Activated CD8-positive, alpha-beta T cell treated with anti-CD3 and anti-CD28 coated beads for 36 hours (primary cell): Measurements from ENCODE around the gene CYBC1. TPM values are rescaled to one million over a fixed set of nuclear protein-coding genes. Genes with fewer than 3 reads are reported as not detected.
A peak's percentile ranks its signal among the peaks of the same experiment; 100 is the strongest.

ENCODE experiments used
- ATAC-seq: fragments of 200-7000 bp; cut with Tn5 transposase; one replicate; pipeline ENCODE4 v1.10.0; 2021; ENCODE audit warnings: mild to moderate bottlenecking, moderate library complexity
- CTCF ChIA-PET: fragments of 350-600 bp; sonication (Branson Sonifier 250); formaldehyde crosslinking; loops from one replicate; lab custom pipeline; 2021; ENCODE audit warnings: antibody characterized with exemption; lab: Charles Lee
- POLR2A ChIA-PET: fragments of 350-600 bp; sonication (Branson Sonifier 250); formaldehyde crosslinking; loops from one replicate; lab custom pipeline; 2021; ENCODE audit warnings: antibody characterized with exemption; lab: Charles Lee
- DNase-seq: peaks from one replicate; pipeline ENCODE4 v3.0.0-alpha.2; 2020
- H3K27ac Mint-ChIP-seq: one replicate; pipeline ENCODE4 v1.8.0; 2021; ENCODE audit warnings: mild to moderate bottlenecking, mixed read lengths
- H3K27me3 Mint-ChIP-seq: one replicate; pipeline ENCODE4 v1.8.0; 2021; ENCODE audit warnings: mixed read lengths
- H3K36me3 Mint-ChIP-seq: one replicate; pipeline ENCODE4 v1.8.0; 2021; ENCODE audit warnings: low read depth, mixed read lengths
- H3K4me1 Mint-ChIP-seq: one replicate; pipeline ENCODE4 v1.8.0; 2021; ENCODE audit warnings: low read depth, mixed read lengths
- H3K4me3 Mint-ChIP-seq: one replicate; pipeline ENCODE4 v1.8.0; 2021; ENCODE audit warnings: mild to moderate bottlenecking, moderate library complexity, mixed read lengths
- H3K9me3 Mint-ChIP-seq: one replicate; pipeline ENCODE4 v1.8.0; 2021; ENCODE audit warnings: mixed read lengths
- intact Hi-C: fragments of 100-400 bp; cut with micrococcal nuclease; formaldehyde crosslinking; loops from one replicate; pipeline ENCODE4 v1.10.0; 2022
- total RNA-seq, 2 experiments: library from RNA; stranded (reverse); gene quantifications; one replicate each; pipeline ENCODE4 v1.2.3, GENCODE V29; 2021
- TF ChIP-seq, protein P1 (sequence below): fragments of 200-600 bp; IDR thresholded peaks from one replicate; pipeline ENCODE4 v1.8.0; 2022; ENCODE audit warnings: antibody characterized with exemption, mild to moderate bottlenecking

Gene CYBC1
- total RNA-seq, 2 experiments from 2014 or later: 189 to 192 TPM

DNA sequence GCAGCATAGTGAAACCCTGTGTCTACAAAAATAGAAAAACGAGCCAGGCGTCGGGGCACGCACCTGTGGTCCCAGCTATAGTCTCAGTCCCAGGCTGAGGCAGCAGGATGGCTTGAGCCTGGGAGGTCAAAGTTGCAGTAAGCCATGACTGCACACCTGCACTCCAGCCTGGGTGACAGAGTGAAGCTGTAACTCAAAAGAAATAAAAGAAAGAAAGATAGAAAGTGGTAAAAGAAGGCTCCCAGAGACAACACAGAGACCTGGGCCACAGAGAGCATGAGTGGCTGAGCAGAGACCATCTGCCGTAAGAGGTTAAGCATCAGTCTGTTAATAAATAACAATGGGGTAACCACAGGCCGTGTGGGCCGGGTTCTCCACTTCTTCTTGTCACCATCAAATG, 47.7 kb downstream of the CYBC1 start:
- ATAC-seq: no peak
- TF ChIP-seq, protein P1, sequence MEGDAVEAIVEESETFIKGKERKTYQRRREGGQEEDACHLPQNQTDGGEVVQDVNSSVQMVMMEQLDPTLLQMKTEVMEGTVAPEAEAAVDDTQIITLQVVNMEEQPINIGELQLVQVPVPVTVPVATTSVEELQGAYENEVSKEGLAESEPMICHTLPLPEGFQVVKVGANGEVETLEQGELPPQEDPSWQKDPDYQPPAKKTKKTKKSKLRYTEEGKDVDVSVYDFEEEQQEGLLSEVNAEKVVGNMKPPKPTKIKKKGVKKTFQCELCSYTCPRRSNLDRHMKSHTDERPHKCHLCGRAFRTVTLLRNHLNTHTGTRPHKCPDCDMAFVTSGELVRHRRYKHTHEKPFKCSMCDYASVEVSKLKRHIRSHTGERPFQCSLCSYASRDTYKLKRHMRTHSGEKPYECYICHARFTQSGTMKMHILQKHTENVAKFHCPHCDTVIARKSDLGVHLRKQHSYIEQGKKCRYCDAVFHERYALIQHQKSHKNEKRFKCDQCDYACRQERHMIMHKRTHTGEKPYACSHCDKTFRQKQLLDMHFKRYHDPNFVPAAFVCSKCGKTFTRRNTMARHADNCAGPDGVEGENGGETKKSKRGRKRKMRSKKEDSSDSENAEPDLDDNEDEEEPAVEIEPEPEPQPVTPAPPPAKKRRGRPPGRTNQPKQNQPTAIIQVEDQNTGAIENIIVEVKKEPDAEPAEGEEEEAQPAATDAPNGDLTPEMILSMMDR: no peak
- Mint-ChIP-seq H3K4me3 (no peak overlapping the region), H3K36me3 (peaks cover 18% of the 10 kb centered on the region), H3K27ac (no peak overlapping the region), H3K27me3 (no peaks in the 10 kb centered on the region), H3K9me3 (no peaks in the 10 kb centered on the region), H3K4me1 (peaks cover 18% of the 10 kb centered on the region)
- CTCF ChIA-PET: interaction anchor here (1.1 kb wide), 1 partner anchor 82 kb away, joined by 3 read pairs; no protein-coding TSS in a partner anchor
- DNase-seq: no peak
- POLR2A ChIA-PET: interaction anchor here (0.6 kb wide), 1 partner anchor 190 kb away, joined by 3 read pairs; no protein-coding TSS in a partner anchor
- intact Hi-C loops: no loop called here

DNA sequence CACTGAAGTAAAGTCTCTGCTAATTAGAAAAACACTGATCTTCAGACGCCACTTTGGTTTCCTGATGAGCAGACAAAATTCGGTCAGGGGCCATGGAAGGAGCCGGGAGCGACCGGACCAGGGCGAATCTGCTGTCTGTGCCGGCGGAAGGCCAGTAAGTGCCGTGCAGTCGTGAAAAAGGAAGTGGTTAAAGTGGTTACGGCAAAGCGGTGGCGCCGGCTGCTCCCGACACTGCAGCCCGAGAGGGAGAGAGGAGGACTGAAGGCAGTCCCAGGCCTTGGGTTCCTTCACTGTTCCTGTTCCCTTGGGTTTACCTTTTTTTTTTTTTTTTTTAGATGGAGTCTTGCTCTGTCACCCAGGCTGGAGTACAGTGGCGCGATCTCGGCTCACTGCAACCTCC, 49.7 kb downstream of the CYBC1 start:
- intact Hi-C loops: no loop called here
- ATAC-seq (peak; percentile 88), DNase-seq (peak; percentile 73)
- H3K4me1 Mint-ChIP-seq: peaks cover 11% of the 10 kb centered on the region
- H3K4me3 Mint-ChIP-seq: peak overlapping the region; percentile 60
- POLR2A ChIA-PET: interaction anchor here (1.6 kb wide), 1 partner anchor 14 kb away, joined by 4 read pairs; no protein-coding TSS in a partner anchor
- H3K27ac Mint-ChIP-seq: peak overlapping the region; percentile 64
- CTCF ChIA-PET: interaction anchor here (0.9 to 1.2 kb wide), 2 partner anchors 45 to 50 kb away, joined by 3 read pairs; no protein-coding TSS in a partner anchor
- H3K36me3 Mint-ChIP-seq: peaks cover 14% of the 10 kb centered on the region
- TF ChIP-seq, protein P1: no peak
- no peaks in the 10 kb centered on the region for H3K9me3 Mint-ChIP-seq
- H3K27me3 Mint-ChIP-seq: no peaks in the 10 kb centered on the region

DNA sequence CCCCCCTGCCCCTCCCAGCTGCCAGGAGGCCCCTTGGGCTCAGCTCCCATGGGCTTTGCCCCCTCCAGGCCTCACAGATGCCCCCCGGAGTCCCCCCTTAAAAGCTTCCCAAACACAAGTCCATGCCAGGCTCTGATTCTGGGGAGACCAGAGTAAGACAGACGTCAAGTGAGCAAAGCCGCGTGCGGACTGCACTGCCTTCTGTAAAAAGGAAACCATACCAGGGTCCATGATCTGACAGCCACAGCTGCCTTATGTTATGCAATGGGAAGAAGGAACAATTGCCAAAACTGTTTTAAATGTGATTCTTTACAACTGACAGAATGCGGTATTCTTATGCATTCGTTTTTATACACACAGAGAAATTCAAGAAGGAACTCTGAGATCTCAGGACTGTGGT, 50.3 kb downstream of the CYBC1 start:
- H3K9me3 Mint-ChIP-seq: no peaks in the 10 kb centered on the region
- H3K4me3 Mint-ChIP-seq: no peak overlapping the region
- H3K27ac Mint-ChIP-seq: no peak overlapping the region
- intact Hi-C loops: no loop called here
- CTCF ChIA-PET: interaction anchor here (0.8 to 1.6 kb wide), 4 partner anchors 17 to 48 kb away, joined by 3 to 8 read pairs (median 4); no protein-coding TSS in a partner anchor
- ATAC-seq: no peak
- POLR2A ChIA-PET: interaction anchor here (0.7 to 1.6 kb wide), 2 partner anchors 14 to 32 kb away, joined by 3 to 4 read pairs; no protein-coding TSS in a partner anchor
- H3K4me1 Mint-ChIP-seq: peaks cover 11% of the 10 kb centered on the region
- DNase-seq: no peak
- H3K27me3 Mint-ChIP-seq: no peaks in the 10 kb centered on the region
- TF ChIP-seq, protein P1: no peak
- H3K36me3 Mint-ChIP-seq: peaks cover 14% of the 10 kb centered on the region

DNA sequence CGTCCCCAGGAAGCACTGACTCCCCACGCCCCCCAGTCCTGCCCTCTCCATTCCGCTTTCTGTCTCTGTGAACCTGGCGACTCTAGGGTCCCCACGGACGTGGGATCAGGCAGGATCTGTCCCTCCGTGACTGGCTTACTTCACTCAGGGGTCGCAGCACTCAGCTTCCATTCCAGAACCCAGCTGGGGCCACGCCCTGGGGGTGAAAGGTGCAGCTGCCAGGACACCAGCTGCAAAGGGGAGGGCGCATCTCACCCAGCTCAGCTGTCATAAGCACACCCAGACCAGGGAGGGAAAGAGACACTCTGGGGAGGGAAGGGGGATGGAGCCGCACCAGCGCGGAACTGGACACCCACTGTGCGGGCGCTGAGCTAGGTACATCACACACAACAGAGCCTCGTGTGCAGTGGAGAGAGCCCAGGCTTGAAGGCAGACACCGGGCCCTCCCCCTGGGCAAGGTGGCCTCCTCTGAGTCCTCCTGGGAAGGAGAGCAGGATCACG, 50.9 kb downstream of the CYBC1 start:
- ChIA-PET POLR2A (interaction anchor here (0.7 to 1.6 kb wide), 2 partner anchors 15 to 32 kb away, joined by 3 to 4 read pairs; no protein-coding TSS in a partner anchor), CTCF (interaction anchor here (0.6 to 1.6 kb wide), 5 partner anchors 17 to 48 kb away, joined by 3 to 8 read pairs (median 3); no protein-coding TSS in a partner anchor)
- ATAC-seq (no peak), DNase-seq (no peak)
- intact Hi-C loops: no loop called here
- TF ChIP-seq, protein P1: no peak
- no peak overlapping the region for H3K4me3 Mint-ChIP-seq
- peaks cover 11% of the 10 kb centered on the region for H3K4me1 Mint-ChIP-seq
- no peaks in the 10 kb centered on the region for H3K27me3 Mint-ChIP-seq
- peaks cover 14% of the 10 kb centered on the region for H3K36me3 Mint-ChIP-seq
- H3K27ac Mint-ChIP-seq: no peak overlapping the region
- no peaks in the 10 kb centered on the region for H3K9me3 Mint-ChIP-seq

DNA sequence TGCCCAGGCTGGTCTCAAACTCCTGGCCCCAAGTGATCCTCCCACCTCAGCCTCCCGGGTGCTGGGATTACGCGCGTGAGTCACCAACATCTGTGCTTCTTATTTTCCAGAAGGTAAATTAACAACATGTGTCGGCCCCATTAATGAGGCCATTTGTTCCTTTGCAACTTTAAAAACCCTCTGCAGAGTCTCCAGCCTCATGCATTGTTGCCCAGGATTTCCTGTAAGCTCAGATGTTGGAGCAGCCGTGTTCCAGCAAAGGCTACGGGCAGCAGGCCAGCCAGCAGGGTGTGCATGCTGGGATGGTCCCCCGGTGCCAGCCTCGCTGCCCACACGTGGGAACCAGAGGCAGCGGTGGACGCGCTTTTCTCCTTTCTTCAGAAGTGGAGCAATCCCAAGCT, 51.5 kb downstream of the CYBC1 start:
- DNase-seq (no peak), ATAC-seq (no peak)
- ChIA-PET CTCF (interaction anchor here (0.6 to 1.6 kb wide), 4 partner anchors 18 to 47 kb away, joined by 3 to 8 read pairs (median 4); no protein-coding TSS in a partner anchor), POLR2A (interaction anchor here (0.6 to 1.6 kb wide), 2 partner anchors 16 to 334 kb away, joined by 3 to 4 read pairs; no protein-coding TSS in a partner anchor)
- no peaks in the 10 kb centered on the region for H3K27me3 Mint-ChIP-seq
- intact Hi-C loops: no loop called here
- H3K4me3 Mint-ChIP-seq: no peak overlapping the region
- TF ChIP-seq, protein P1: no peak
- H3K27ac Mint-ChIP-seq: no peak overlapping the region
- H3K4me1 Mint-ChIP-seq: peaks cover 11% of the 10 kb centered on the region
- H3K9me3 Mint-ChIP-seq: no peaks in the 10 kb centered on the region
- peaks cover 14% of the 10 kb centered on the region for H3K36me3 Mint-ChIP-seq
